ENCODE data around the gene CD84.

DNA sequence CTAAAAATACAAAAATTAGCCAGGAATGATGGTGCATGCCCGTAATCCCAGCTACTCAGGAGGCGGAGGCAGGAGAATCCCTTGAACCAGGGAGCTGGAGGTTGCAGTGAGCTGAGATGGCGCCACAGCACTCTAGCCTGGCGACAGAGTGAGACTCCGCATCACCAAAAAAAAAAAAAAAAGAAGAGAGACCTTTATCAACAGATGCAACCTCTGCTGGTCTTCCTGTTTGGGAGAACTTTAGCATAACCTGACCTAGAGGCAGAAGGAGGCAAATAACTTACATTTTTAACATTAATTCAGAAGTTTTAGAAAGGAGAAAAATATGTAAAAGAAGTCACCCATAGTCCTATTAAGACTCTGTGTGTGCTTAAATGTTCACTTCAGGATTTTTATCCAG is 35.1 kb upstream of the CD84 start:
- TF ChIP-seq GATA2 (IDR thresholded peaks at IDR 0.05; ENCODE audit: low read depth, low read length) (no peak), GATA3 (IDR thresholded peaks at IDR 0.05; ENCODE audit: low read depth, low read length) (no peak)
